ENCODE data around the gene FGFR3.

Gene FGFR3

DNA sequence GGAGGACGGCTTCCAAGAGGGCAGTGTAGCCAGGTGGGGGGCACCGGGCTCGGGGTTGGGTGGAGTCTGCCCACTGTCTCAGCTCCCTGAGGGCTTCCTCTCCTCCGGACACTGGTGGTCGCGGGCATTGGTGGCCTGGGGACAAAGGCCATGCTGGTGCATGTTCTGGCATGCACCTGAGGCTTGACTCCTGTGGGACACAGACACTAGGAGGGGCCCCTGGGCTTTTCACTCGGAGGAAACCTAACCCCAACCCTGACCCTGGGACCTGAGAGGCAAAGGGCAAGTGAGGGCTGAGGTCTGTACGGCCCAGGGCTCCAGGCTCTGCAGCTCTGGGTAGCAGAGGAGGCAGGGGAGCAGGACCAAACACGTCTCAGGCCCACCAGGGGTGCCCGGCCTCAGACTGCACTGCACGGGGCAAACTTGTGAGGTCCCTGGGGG, 22.3 kb upstream of the FGFR3 start:
- DNase-seq: no peak

DNA sequence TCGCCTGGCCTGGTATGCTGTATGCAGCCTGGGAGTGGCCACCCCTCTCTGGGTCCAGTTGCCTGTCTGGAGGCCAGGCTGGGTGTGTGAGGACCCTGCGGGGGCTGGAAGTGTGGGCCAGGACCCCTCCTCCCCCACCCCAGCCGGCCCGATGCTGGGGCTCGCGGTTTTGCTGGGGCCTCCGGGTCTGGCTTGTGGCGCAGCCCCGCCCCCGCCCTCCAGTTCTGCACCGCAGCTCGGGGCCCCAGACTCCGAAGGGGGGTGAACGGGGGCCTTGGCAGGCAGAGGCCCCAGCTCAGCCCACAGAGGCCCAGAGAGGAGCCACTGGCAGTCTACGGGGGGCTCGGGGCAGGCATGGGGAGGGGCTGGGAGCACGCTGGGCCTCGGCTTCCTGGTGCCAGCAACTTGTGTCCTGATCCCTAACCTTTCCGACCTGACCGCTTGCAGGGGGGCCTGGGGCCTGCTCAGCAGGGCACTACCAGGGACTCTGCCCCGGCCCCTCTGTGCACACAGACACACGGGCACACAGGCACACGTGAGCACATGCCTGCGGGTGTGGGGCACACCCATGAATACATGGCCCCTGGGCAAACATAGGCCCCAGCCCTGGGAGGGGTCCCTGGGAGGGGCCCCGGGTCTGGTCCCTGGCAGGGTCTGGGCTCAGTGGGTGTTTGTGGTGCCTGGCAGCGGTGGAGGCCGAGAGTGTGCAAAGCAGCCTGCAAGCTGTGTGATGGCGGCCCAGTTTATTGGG, 21.4 kb upstream of the FGFR3 start:
- no peak for DNase-seq

DNA sequence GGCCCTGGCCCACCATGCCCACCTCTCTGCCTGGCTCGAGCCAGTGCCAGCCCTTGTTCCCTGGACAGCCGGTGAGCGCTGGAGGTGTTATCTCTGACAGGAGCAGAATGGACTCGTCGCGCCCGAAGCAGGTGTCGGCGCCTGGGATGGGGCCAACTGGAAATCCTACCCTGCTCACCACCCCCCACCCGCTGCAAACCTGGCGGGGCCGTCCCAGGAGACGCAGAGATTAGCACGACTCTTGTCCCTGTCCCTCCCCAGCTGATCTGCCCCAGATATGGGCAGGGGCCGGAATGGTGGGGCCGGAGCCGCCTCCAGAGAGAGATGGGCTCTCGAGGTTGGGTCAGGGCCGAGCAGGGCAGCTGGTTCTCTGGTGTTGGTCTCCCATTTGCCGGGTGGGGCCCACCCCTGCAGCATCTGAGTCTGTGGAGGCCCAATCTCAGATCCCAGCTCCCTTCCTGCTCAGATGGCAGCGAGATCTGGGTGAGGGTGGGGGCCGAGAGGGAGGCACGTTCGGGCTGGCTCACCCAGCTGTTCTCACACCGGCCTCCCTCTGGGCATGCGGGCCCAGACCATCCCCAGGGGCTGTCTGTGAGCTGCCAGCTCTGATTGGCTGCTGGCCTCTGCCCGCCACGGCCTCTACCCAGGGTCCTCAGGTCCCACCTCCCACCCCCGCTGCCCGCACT, 20.1 kb upstream of the FGFR3 start:
- no peak for DNase-seq

- DNase-seq: no peak
These were observed 19.3 kb upstream of the FGFR3 start for GRCh38 chr4:1773754-1774153.

- no peak for DNase-seq
These were observed 17.2 kb upstream of the FGFR3 start for GRCh38 chr4:1775731-1776500.

DNA sequence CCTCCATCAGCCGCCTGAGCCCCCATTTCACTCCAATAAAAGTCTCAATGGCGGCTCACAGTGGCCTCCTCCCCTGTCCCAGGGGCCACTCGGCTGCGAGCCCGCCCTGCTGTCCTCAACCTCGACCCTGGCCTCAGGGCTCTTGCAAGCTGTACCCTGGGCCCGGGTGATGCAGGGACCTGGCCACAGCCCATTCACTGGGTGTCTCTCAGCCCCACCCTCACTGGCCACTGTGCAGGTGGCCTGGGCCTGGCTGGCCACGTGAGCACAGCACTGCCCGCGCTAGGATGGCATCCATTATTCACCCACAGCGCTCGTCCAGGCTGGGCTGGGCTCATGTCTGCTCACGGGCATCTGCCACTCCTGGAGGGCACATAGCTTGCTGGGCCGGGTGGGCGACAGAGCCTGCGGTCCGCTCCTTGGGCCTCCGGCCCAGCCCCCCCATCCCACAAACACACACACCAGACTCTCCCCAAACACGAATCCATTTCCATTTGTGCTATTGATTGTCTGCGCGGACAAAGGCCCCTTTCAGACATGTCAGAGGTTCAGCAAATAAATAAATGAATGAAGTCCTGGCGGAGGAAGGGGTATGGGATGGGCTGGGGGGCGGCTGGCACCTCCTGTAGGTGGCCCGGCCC, 16.5 kb upstream of the FGFR3 start:
- no peak for DNase-seq

- DNase-seq: no peak
These were observed 15.1 kb upstream of the FGFR3 start for GRCh38 chr4:1777822-1778641.

DNA sequence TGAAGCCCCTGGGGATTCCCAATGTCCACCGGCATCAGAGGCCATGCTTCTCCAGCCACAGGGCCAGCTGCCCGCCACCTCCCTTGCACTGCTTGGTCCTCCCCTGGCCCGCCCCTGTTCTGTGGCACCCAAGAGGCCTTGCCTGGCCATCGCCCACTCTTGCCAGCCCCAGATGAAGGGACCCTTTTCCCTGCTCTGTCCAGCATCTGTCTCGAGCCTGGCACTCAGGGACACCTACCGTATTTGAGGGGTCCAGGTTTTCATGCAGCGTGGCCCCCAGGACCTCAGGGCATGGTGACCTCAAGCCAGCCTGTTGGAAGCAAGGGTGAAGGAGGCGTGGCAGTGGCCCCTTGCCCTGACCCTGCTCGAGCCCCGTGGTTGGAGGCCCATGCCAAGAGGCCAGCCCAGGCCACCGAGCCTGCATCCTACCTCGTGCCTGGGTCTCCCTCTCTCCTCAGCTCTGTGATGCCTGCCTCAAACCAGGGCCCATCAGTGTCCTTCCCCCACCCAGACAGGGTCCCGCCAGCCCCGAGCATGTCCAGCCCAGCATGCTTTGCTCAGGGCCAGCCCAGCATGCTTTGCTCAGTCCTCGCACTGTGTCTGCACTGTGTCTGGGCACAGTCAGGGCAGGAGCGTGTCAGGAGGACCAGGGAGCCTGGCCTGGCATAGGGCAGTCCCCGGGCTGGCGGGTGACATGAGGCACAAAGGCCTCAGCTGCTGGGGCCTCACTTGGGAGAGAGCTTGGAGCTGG, 14.3 kb upstream of the FGFR3 start:
- no peak for DNase-seq

DNA sequence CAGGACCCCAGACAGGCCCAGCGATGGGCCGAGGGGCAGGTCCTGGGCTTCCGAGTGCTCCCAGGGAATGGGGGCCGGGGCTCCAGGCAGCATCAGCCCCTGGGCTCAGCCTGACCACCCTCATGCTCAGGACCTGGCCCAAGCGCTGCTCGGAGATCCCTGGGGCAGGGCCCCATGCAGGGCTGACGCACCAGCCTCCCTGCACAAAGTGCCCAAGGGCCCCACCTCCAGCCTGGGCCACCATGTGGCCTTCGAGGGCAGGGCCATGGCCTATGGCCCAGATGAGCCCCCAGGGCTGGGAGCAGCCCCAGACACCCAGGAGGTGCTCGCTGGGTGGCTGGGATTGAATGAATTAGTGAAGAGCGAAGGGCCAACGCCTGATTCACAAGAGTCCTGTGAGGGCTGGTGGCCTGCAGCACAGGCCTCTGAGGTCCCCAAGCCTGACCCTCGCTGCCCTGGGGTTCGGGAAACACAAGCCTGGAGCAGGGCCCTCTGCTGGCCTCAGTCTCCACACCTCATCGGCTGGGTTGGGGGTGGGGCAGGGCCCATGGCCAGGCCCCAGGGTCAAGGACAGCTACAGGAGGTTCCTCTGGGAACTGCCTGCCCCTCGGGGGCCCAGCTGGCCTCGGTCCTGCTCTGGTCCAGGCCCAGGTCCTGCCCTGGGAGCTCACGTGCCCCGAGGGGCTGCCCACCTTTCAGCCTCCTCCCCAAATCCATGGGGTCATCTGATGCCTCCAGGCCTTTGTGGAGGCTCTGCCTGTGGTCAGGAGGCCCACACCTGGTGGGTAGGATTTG, 13.3 kb upstream of the FGFR3 start:
- no peak for DNase-seq

DNA sequence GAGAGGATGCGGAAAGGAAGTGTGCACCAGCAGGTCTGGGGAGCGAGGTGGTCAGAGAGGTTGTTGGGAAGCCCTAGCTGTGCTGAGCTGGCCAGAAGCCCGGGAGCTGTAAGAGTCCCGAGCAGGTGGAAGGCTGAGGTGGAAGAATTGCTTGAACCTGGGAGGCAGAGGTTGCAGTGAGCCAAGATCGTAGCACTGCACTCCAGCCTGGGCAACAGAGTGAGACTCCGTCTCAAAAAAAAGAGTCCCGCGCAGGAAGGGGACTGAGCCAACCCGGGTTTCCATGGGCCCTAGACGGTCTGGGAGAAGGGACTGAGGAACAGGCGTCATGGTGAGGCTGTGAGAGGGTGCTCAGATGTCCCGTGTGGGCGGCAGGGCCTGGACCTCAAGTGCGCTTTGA, 12.7 kb upstream of the FGFR3 start:
- no peak for DNase-seq

- no peak for DNase-seq
These were observed 10.1 kb upstream of the FGFR3 start for GRCh38 chr4:1783015-1783414.

- DNase-seq: no peak
These were observed 9.1 kb upstream of the FGFR3 start for GRCh38 chr4:1783970-1784369.

- DNase-seq: no peak
These were observed 8.7 kb upstream of the FGFR3 start for GRCh38 chr4:1784395-1784788.

DNA sequence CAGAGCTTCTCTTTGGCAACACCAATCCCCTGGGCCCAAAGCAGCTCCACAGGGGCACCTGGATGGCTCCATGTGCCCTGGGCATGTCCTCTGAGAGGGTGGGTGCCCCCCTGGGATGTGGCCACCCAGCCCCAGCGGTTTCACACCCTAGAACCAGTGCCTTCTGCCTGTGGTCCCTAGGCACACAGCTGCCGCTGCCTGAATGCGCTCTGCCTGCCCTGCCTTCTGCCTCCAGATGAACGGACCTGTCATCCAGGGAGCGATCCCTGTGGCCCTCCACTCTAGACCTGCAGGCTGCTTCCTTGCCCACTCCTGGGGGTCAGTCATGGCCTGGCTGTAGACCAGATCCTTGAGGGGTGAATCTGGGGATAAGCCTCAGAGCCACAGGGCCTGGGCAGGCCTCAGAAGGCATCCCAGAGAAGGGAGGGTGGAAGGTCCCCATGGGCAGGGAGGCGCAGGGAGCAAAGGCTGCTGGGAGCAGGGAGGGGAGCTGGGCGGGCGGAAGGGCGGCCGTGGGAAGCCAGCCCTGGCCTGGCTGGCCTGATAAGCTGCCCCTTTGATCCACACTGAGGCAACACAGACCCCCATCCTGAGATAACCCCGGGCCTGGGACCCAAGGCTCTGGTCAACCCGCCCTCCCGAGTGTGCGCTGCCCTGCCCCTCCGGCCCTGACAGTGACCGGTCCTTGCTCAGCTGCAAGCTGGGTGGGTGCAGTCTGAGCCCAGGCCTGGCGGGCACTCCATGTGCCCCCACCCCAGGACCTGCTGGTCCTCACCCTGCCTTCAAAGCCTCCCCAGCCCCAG, 8.1 kb upstream of the FGFR3 start:
- DNase-seq: no peak

DNA sequence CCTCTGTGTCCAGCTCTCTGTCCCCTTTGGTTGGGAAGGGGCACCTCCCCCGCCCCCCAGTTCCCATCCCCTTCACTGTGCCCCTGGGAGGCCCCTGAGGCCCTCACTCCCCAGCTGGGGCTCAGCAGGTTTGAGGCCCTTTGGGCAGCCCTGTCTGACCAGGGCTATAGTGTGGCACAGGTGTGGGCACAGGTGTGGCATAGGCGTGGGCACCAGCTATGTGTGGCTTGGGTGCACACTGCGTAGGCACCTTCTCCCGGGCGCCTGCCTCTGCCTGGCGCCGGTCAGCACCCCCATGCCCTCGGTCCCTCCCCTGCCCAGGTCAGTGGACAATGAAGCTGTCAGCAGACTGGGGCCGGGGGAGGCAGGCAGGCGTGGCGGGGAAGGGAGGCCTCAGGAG, 7.5 kb upstream of the FGFR3 start:
- no peak for DNase-seq

- DNase-seq: no peak
These were observed 6.3 kb upstream of the FGFR3 start for GRCh38 chr4:1786544-1787362.

- no peak for DNase-seq
These were observed 5.5 kb upstream of the FGFR3 start for GRCh38 chr4:1787411-1788077.

DNA sequence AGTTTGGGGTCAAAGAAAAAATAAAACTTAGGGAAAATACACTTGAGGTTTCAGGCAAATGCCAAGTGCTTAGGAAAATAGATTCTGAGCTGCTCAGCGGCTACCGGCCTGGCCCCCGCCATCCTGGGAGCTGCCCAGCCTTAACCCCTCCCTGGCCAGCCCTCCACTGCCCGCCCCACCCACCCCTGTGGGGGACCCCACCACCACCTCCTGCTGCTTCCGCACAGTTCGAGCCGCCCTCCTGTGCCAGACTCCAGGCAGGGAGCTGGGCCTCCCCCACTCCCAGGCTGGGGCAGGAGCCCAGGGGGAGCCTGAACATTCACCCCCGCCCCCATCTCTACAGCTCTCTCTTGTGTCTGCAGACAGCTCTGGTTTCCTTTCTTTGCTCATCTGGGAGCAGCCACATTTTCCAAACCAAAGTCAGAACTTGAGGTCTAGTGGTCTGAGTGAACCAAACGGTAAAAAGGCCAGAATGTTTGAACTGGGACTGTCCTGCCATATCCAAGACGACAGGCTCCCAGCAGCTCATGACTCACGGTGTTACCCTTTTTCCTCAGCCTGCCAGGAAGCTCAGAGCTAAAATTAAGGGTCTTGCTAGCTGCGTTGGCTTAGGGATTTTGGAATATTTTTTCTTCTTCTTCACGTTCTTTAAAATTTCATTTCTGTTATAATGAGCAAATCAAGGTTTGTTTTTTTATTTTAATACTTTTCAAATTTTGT, 4.7 kb upstream of the FGFR3 start:
- no peak for DNase-seq
